Ascending aorta (tissue), 2 donors: ENCODE data around the gene TMEM79. TPM values are rescaled to one million over a fixed set of nuclear protein-coding genes. Genes with fewer than 3 reads are reported as not detected.

Experiments used
- DNase-seq, 2 donors: peaks; one replicate each; pipeline ENCODE4 v3.0.0-alpha.2; 2019; ENCODE audit warnings: low spot score in 2 of 2
- H3K27ac ChIP-seq, 2 donors: fragments of 200-600 bp; sonication (generic); one replicate each; pipeline ENCODE4 v1.5.1; 2016 to 2017; ENCODE audit warnings: mild to moderate bottlenecking in 1 of 2
- H3K27me3 ChIP-seq: fragments of 200-600 bp; sonication (generic); one replicate; pipeline ENCODE4 v1.5.1; 2017
- H3K36me3 ChIP-seq, 2 donors: fragments of 200-600 bp; sonication (generic); one replicate each; pipeline ENCODE4 v1.5.1; 2016
- H3K4me1 ChIP-seq, 2 donors: fragments of 200-600 bp; sonication (generic); one replicate each; pipeline ENCODE4 v1.5.1; 2016 to 2017; ENCODE audit warnings: mild to moderate bottlenecking in 1 of 2
- H3K4me3 ChIP-seq, 2 donors: fragments of 200-600 bp; sonication (generic); one replicate each; pipeline ENCODE4 v1.5.1; 2016 to 2017; ENCODE audit warnings: mild to moderate bottlenecking in 1 of 2
- H3K9me3 ChIP-seq, 2 donors: fragments of 200-600 bp; sonication (generic); one replicate each; pipeline ENCODE4 v1.5.1; 2016
- intact Hi-C: fragments of 100-400 bp; cut with DNase I; formaldehyde crosslinking; loops from one replicate; pipeline ENCODE4 v1.15.1; 2023
- total RNA-seq: library from RNA; depleted of rRNA; stranded (reverse); fragments of >200 nt; gene quantifications from one replicate; pipeline ENCODE4 v1.1.0, GENCODE V29; 2016
- TF ChIP-seq, protein P1 (sequence below), 3 experiments: fragments of 200-600 bp in 2 of 3; fragments of 450-650 bp in 1 of 3; sonication (generic) in 2 of 3; IDR thresholded peaks; one replicate each; pipeline ENCODE4 v1.5.1; 2016 to 2019; ENCODE audit warnings: antibody characterized with exemption in 3 of 3, mild to moderate bottlenecking in 1 of 3, moderate library complexity in 1 of 3

Gene TMEM79, protein sequence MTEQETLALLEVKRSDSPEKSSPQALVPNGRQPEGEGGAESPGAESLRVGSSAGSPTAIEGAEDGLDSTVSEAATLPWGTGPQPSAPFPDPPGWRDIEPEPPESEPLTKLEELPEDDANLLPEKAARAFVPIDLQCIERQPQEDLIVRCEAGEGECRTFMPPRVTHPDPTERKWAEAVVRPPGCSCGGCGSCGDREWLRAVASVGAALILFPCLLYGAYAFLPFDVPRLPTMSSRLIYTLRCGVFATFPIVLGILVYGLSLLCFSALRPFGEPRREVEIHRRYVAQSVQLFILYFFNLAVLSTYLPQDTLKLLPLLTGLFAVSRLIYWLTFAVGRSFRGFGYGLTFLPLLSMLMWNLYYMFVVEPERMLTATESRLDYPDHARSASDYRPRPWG
- total RNA-seq = not detected

DNA sequence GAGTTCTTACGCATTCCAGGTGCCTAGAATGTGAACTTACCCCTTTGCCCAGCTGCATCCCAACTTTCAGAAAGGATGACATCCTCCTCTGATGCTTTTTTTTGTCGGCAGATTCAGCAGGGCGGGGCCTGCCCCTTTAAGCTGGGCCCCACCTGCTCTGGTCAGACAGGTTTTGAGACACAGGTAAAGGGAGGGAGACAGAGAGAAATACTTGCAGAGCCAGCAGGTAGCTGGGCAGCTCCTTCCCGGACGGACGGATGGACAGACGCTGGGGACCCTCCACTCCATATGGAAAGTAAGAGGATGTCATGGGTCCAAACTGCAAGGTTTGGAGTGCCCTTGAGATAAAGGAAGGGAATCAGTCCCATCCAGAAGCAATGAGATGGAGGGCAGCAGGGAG lies at the start of gene TMEM79:
TSS of gene TMEM79 (plus strand) at position 214 of the 400 bp plus-strand sequence. CDS start 902 bp downstream, outside the sequence.
- H3K9me3 ChIP-seq = no peaks in the 10 kb centered on the region
- H3K4me1 ChIP-seq = peaks cover 0 to 13% of the 10 kb centered on the region in 2 donors
- peaks cover 2 to 6% of the 10 kb centered on the region in 2 donors for H3K36me3 ChIP-seq
- intact Hi-C loops = no loop called here
- peak within 1 kb of the TSS; percentile 45 to 85 for H3K27ac ChIP-seq
- H3K4me3 ChIP-seq = peak within 1 kb of the TSS; percentile 81 to 88
- no peaks in the 10 kb centered on the region for H3K27me3 ChIP-seq
- TF ChIP-seq, protein P1, sequence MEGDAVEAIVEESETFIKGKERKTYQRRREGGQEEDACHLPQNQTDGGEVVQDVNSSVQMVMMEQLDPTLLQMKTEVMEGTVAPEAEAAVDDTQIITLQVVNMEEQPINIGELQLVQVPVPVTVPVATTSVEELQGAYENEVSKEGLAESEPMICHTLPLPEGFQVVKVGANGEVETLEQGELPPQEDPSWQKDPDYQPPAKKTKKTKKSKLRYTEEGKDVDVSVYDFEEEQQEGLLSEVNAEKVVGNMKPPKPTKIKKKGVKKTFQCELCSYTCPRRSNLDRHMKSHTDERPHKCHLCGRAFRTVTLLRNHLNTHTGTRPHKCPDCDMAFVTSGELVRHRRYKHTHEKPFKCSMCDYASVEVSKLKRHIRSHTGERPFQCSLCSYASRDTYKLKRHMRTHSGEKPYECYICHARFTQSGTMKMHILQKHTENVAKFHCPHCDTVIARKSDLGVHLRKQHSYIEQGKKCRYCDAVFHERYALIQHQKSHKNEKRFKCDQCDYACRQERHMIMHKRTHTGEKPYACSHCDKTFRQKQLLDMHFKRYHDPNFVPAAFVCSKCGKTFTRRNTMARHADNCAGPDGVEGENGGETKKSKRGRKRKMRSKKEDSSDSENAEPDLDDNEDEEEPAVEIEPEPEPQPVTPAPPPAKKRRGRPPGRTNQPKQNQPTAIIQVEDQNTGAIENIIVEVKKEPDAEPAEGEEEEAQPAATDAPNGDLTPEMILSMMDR (IDR thresholded peaks at IDR 0.05) = no peak
- no peak for DNase-seq

DNA sequence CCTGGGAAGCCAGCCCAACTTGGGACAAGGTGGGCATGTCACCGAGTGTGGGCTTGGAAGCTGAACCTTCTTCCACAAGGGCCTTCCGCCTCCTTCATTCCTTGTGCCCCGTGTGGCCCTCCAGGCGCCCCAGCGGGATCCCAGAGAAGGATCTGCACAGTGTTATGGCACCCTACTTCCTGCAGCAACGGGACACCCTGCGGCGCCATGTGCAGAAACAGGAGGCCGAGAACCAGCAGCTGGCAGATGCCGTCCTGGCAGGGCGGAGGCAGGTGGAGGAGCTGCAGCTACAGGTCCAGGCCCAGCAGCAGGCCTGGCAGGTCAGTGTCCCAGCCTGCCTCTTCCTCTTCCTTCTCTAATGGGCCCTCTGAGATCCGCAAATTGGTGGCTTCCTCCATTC lies 48.0 kb upstream of the TMEM79 start:
- Histone ChIP-seq H3K4me1 (no peaks in the 10 kb centered on the region), H3K36me3 (peaks cover 49 to 67% of the 10 kb centered on the region in 2 donors), H3K9me3 (no peaks in the 10 kb centered on the region), H3K27ac (no peak overlapping the region), H3K4me3 (no peak overlapping the region), H3K27me3 (no peaks in the 10 kb centered on the region)
- intact Hi-C loops = no loop called here
- TF ChIP-seq, protein P1 (IDR thresholded peaks at IDR 0.05) = no peak
- no peak for DNase-seq

DNA sequence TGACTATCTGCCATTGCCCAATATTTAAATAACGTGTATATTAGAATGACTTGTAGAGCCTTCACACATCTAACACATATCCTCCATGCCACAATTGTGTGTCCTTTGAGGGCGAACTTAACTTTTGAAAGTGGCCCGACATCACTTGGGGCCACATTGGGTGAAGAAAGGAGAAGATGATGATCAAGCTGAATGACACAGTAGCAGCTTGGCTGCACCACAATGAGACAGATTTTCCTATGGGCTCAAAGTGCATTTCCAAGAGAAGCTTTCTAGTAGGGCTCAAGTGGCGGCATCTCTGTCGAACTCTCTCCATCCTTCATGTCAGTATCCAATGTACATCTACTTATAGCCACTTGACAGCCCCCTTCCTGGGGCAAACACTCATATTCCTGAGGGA lies 45.9 kb upstream of the TMEM79 start:
- peaks cover 47 to 67% of the 10 kb centered on the region in 2 donors for H3K36me3 ChIP-seq
- DNase-seq = no peak
- no peaks in the 10 kb centered on the region for H3K9me3 ChIP-seq
- H3K4me1 ChIP-seq = no peaks in the 10 kb centered on the region
- H3K27me3 ChIP-seq = no peaks in the 10 kb centered on the region
- intact Hi-C loops = no loop called here
- TF ChIP-seq, protein P1 (IDR thresholded peaks at IDR 0.05) = no peak
- H3K27ac ChIP-seq = no peak overlapping the region
- H3K4me3 ChIP-seq = no peak overlapping the region

DNA sequence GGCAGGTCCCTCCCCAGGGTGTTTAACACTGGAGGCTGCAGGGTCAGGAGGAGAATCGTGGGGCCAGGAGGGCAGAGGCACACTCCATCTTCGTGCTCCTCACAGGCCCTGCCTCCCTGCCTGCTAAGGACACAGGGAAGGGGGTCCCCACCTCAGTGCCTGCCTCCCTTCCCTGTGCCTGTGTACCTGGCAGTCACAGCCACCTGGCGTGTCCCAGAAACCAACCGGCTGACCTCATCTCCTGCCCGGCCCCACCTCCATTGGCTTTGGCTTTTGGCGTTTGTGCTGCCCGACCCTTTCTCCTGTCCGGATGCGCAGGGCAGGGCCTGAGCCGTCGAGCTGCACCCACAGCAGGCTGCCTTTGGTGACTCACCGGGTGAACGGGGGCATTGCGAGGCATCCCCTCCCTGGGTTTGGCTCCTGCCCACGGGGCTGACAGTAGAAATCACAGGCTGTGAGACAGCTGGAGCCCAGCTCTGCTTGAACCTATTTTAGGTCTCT lies 42.8 kb upstream of the TMEM79 start:
- Histone ChIP-seq H3K27ac (no peak overlapping the region), H3K4me1 (peaks cover 0 to 8% of the 10 kb centered on the region in 2 donors), H3K9me3 (no peaks in the 10 kb centered on the region), H3K27me3 (no peaks in the 10 kb centered on the region), H3K36me3 (peaks cover 24 to 37% of the 10 kb centered on the region in 2 donors), H3K4me3 (no peak overlapping the region)
- TF ChIP-seq, protein P1 (IDR thresholded peaks at IDR 0.05) = no peak
- no peak for DNase-seq
- intact Hi-C loops = no loop called here

DNA sequence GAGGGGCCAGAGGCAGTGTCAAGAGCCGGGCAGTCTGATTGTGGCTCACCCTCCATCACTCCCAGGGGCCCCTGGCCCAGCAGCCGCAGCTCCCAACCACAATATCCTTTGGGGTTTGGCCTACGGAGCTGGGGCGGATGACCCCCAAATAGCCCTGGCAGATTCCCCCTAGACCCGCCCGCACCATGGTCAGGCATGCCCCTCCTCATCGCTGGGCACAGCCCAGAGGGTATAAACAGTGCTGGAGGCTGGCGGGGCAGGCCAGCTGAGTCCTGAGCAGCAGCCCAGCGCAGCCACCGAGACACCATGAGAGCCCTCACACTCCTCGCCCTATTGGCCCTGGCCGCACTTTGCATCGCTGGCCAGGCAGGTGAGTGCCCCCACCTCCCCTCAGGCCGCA lies 42.2 kb upstream of the TMEM79 start, which contains the start of gene BGLAP:
TSS of gene BGLAP (plus strand) at position 259 of the 400 bp plus-strand sequence. CDS start at position 307, 48 bp downstream.
- Histone ChIP-seq H3K4me3 (no peak within 1 kb of the TSS), H3K4me1 (peaks cover 0 to 8% of the 10 kb centered on the region in 2 donors), H3K9me3 (no peaks in the 10 kb centered on the region), H3K27ac (no peak within 1 kb of the TSS), H3K27me3 (no peaks in the 10 kb centered on the region), H3K36me3 (peaks cover 18 to 31% of the 10 kb centered on the region in 2 donors)
- intact Hi-C loops = no loop called here
- DNase-seq = no peak
- TF ChIP-seq, protein P1 (IDR thresholded peaks at IDR 0.05) = no peak
